ENCODE measurements around the gene EHMT1.

- TF ChIP-seq RAD21 (IDR thresholded peaks at IDR 0.05 in 1 of 2, conservative IDR thresholded peaks at IDR 0.05 in 1 of 2; ENCODE audit: low read depth in 2 of 2, low read length in 2 of 2), result no peak
- TF ChIP-seq BACH1 (IDR thresholded peaks at IDR 0.05; ENCODE audit: low read length), result no peak
- TF ChIP-seq, protein P1, sequence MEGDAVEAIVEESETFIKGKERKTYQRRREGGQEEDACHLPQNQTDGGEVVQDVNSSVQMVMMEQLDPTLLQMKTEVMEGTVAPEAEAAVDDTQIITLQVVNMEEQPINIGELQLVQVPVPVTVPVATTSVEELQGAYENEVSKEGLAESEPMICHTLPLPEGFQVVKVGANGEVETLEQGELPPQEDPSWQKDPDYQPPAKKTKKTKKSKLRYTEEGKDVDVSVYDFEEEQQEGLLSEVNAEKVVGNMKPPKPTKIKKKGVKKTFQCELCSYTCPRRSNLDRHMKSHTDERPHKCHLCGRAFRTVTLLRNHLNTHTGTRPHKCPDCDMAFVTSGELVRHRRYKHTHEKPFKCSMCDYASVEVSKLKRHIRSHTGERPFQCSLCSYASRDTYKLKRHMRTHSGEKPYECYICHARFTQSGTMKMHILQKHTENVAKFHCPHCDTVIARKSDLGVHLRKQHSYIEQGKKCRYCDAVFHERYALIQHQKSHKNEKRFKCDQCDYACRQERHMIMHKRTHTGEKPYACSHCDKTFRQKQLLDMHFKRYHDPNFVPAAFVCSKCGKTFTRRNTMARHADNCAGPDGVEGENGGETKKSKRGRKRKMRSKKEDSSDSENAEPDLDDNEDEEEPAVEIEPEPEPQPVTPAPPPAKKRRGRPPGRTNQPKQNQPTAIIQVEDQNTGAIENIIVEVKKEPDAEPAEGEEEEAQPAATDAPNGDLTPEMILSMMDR (IDR thresholded peaks at IDR 0.05; ENCODE audit: control extremely low read depth in 1 of 3, insufficient read depth in 1 of 3, low read depth in 1 of 3, low read length in 3 of 3), result no peak
- 0 out of 2 replicates have a peak, but pooled peaks have one; percentile 43 for TF ChIP-seq MAFK (IDR thresholded peaks at IDR 0.05; ENCODE audit: low read depth, low read length)
- TF ChIP-seq JUND (IDR thresholded peaks at IDR 0.05; ENCODE audit: low read length), result no peak
- no peak for TF ChIP-seq CBX5 (IDR thresholded peaks at IDR 0.05; ENCODE audit: low read depth, low read length)
- TF ChIP-seq EZH2 (IDR thresholded peaks at IDR 0.05; ENCODE audit: low read depth, low read length, severe bottlenecking), result no peak
- no peak for TF ChIP-seq GABPA (IDR thresholded peaks at IDR 0.05; ENCODE audit: borderline replicate concordance, insufficient read depth, low read length)
- no peak for TF ChIP-seq CEBPB (IDR thresholded peaks at IDR 0.05; ENCODE audit: low read depth, low read length)
- TF ChIP-seq SP1 (IDR thresholded peaks at IDR 0.05; ENCODE audit: low read depth, low read length), result no peak
- TF ChIP-seq POLR2AphosphoS5 (IDR thresholded peaks at IDR 0.05; ENCODE audit: low read depth, low read length), result no peak
- TF ChIP-seq EP300 (IDR thresholded peaks at IDR 0.05; ENCODE audit: borderline replicate concordance in 1 of 2, low read depth in 2 of 2, low read length in 2 of 2), result no peak
Observed at GRCh38 chr9:137823986-137824771, 205.4 kb downstream of the EHMT1 start.

All from H1 (cell line).